ENCODE measurements around the gene MAP3K9. TPM values are rescaled to one million over a fixed set of nuclear protein-coding genes. Genes with fewer than 3 reads are reported as not detected.

The MAP3K9 gene
- total RNA-seq, 1 experiment from 2014 or later = 12.1 TPM

GRCh38 chr14:70821584-70822529 is 12.5 kb upstream of the MAP3K9 start:
- ChIA-PET CTCF (no interaction called here), POLR2A (interaction anchor here (0.7 kb wide), 1 partner anchor 12 kb away, joined by 3 read pairs; the partner anchor contains the start of gene MAP3K9)
- TF ChIP-seq POLR2AphosphoS5 (IDR thresholded peaks at IDR 0.05; ENCODE audit: low read depth, low read length) = no peak
- no peak for TF ChIP-seq SIN3A (IDR thresholded peaks at IDR 0.05; ENCODE audit: borderline replicate concordance, insufficient read depth, low read depth, low read length)
- TF ChIP-seq CTCF (IDR thresholded peaks at IDR 0.05) = no peak
- TF ChIP-seq TCF7L2 (IDR thresholded peaks at IDR 0.05; ENCODE audit: low read depth, low read length) = no peak
- no peak for TF ChIP-seq REST (IDR thresholded peaks at IDR 0.05; ENCODE audit: insufficient read depth in 1 of 2, low read depth in 2 of 2, low read length in 1 of 2)
- peaks cover 7% of the 10 kb centered on the region for H3K4me1 ChIP-seq (ENCODE audit: control insufficient read depth, insufficient read depth, low read length)
- ATAC-seq = peak; percentile 70
- DNase-seq (ENCODE audit: low read depth, low spot score) = no peak
- H3K36me3 ChIP-seq (ENCODE audit: control insufficient read depth, insufficient read depth, low read length) = no peaks in the 10 kb centered on the region
- intact Hi-C loops (cut with micrococcal nuclease; ENCODE audit: unreplicated experiment) = loop anchor here (5.0 kb wide), 1 partner anchor 150 kb away; no protein-coding TSS in a partner anchor
- H3K4me3 ChIP-seq (ENCODE audit: low read depth in 2 of 2, low read length in 2 of 2) = peak overlapping the region; percentile 53 to 59
- H3K27me3 ChIP-seq (ENCODE audit: control insufficient read depth, insufficient read depth, low read length) = peaks cover 4% of the 10 kb centered on the region; the same call in 1 of the 2 replicates
- no peak overlapping the region for H3K27ac ChIP-seq (ENCODE audit: low read length)
- H3K9me3 ChIP-seq (ENCODE audit: control insufficient read depth, insufficient read depth, low read depth, low read length) = no peaks in the 10 kb centered on the region
- in situ Hi-C loops (cut with HindIII; ENCODE audit: low pct_unique_long_range_greater_than_20kb, low sequenced_read_pairs) = no loop called here
- BruUV-seq (replicated peaks) = no TSS peak

- ChIA-PET POLR2A (no interaction called here), CTCF (no interaction called here)
- DNase-seq (ENCODE audit: low read depth, low spot score) (no peak), ATAC-seq (no peak)
- Histone ChIP-seq H3K4me3 (ENCODE audit: low read depth in 2 of 2, low read length in 2 of 2) (no peak overlapping the region), H3K27me3 (ENCODE audit: control insufficient read depth, insufficient read depth, low read length) (no peaks in the 10 kb centered on the region), H3K27ac (ENCODE audit: low read length) (peak overlapping the region; percentile 67; the same call in 1 of the 2 replicates), H3K4me1 (ENCODE audit: control insufficient read depth, insufficient read depth, low read length) (peaks cover 9% of the 10 kb centered on the region), H3K9me3 (ENCODE audit: control insufficient read depth, insufficient read depth, low read depth, low read length) (no peaks in the 10 kb centered on the region), H3K36me3 (ENCODE audit: control insufficient read depth, insufficient read depth, low read length) (no peaks in the 10 kb centered on the region)
- BruUV-seq (replicated peaks) = no TSS peak
- TF ChIP-seq TCF7L2 (IDR thresholded peaks at IDR 0.05; ENCODE audit: low read depth, low read length) = no peak
- no peak for TF ChIP-seq POLR2AphosphoS5 (IDR thresholded peaks at IDR 0.05; ENCODE audit: low read depth, low read length)
- no peak for TF ChIP-seq REST (IDR thresholded peaks at IDR 0.05; ENCODE audit: insufficient read depth in 1 of 2, low read depth in 2 of 2, low read length in 1 of 2)
- TF ChIP-seq CTCF (IDR thresholded peaks at IDR 0.05) = no peak
- no peak for TF ChIP-seq SIN3A (IDR thresholded peaks at IDR 0.05; ENCODE audit: borderline replicate concordance, insufficient read depth, low read depth, low read length)
- in situ Hi-C loops (cut with HindIII; ENCODE audit: low pct_unique_long_range_greater_than_20kb, low sequenced_read_pairs) (no loop called here), intact Hi-C loops (cut with micrococcal nuclease; ENCODE audit: unreplicated experiment) (no loop called here)
Observed at GRCh38 chr14:70816525-70816924, 7.2 kb upstream of the MAP3K9 start.

Measured in Panc1 (cell line).